Right atrium auricular region (tissue), 2 donors: ENCODE data around the gene MARK3. TPM values are rescaled to one million over a fixed set of nuclear protein-coding genes. Genes with fewer than 3 reads are reported as not detected.

ENCODE experiments used
- DNase-seq: peaks from one replicate; pipeline ENCODE4 v3.0.0-alpha.2; 2019; ENCODE audit warnings: low spot score
- H3K27ac ChIP-seq, 2 donors: fragments of 200-600 bp; sonication (generic); 1 replicate in 1 of 2; 2 replicates in 1 of 2; pipeline ENCODE4 v1.5.1; 2016 to 2019
- H3K27me3 ChIP-seq, 2 donors: fragments of 200-600 bp; sonication (generic); one replicate each; pipeline versions ENCODE4 v1.5.1 to v1.6.0; 2017 to 2019
- H3K36me3 ChIP-seq: fragments of 200-600 bp; sonication (generic); one replicate; pipeline ENCODE4 v1.5.1; 2016
- H3K4me1 ChIP-seq, 2 donors: fragments of 200-600 bp; sonication (generic); one replicate each; pipeline versions ENCODE4 v1.5.1 to v1.6.0; 2017 to 2019
- H3K4me3 ChIP-seq, 2 donors: fragments of 200-600 bp; sonication (generic); 1 replicate in 1 of 2; 2 replicates in 1 of 2; pipeline ENCODE4 v1.5.1; 2017 to 2019; ENCODE audit warnings: mild to moderate bottlenecking in 1 of 2, moderate library complexity in 1 of 2
- H3K9me3 ChIP-seq, 2 donors: fragments of 200-600 bp; sonication (generic); one replicate each; pipeline ENCODE4 v1.5.1; 2019
- total RNA-seq, 2 donors: library from RNA; depleted of rRNA; stranded (reverse); fragments of >200 nt; gene quantifications; one replicate each; pipeline ENCODE4 v1.1.0, GENCODE V29; 2016
- TF ChIP-seq, protein P1 (sequence below), 2 donors: fragments of 200-600 bp; sonication (generic); IDR thresholded peaks; one replicate each; pipeline ENCODE4 v1.5.1; 2019; ENCODE audit warnings: antibody characterized with exemption in 2 of 2

The MARK3 gene
- total RNA-seq, 2 donors from 2014 or later = 71.7 to 74.2 TPM

DNA sequence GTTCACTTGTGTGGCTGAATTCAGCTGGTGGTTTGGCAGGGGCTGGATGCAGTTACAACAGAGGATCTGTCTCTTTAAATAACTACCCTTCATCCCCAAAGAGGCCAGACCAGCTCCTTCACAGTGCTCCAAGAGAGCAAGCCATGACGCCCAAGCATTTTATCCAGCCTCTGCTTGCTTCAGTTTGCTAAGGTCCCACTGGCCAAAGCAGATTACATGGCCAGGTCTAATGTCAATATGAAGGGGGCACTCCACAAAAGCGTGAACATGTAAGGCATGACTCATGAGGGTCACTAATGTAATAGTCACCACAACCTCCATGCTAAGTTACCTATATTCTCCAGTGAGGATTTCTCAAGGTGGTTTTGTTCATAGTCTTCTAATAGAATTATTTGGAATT is 62.9 kb downstream of the MARK3 start:
- no peak for DNase-seq
- H3K36me3 ChIP-seq = no peaks in the 10 kb centered on the region
- H3K27ac ChIP-seq = peak overlapping the region; percentile 67 to 72
- TF ChIP-seq, protein P1, sequence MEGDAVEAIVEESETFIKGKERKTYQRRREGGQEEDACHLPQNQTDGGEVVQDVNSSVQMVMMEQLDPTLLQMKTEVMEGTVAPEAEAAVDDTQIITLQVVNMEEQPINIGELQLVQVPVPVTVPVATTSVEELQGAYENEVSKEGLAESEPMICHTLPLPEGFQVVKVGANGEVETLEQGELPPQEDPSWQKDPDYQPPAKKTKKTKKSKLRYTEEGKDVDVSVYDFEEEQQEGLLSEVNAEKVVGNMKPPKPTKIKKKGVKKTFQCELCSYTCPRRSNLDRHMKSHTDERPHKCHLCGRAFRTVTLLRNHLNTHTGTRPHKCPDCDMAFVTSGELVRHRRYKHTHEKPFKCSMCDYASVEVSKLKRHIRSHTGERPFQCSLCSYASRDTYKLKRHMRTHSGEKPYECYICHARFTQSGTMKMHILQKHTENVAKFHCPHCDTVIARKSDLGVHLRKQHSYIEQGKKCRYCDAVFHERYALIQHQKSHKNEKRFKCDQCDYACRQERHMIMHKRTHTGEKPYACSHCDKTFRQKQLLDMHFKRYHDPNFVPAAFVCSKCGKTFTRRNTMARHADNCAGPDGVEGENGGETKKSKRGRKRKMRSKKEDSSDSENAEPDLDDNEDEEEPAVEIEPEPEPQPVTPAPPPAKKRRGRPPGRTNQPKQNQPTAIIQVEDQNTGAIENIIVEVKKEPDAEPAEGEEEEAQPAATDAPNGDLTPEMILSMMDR (IDR thresholded peaks at IDR 0.05) = no peak
- H3K4me1 ChIP-seq = peaks cover 0 to 60% of the 10 kb centered on the region in 2 donors
- H3K9me3 ChIP-seq = no peaks in the 10 kb centered on the region
- H3K27me3 ChIP-seq = no peaks in the 10 kb centered on the region
- H3K4me3 ChIP-seq = no peak overlapping the region

DNA sequence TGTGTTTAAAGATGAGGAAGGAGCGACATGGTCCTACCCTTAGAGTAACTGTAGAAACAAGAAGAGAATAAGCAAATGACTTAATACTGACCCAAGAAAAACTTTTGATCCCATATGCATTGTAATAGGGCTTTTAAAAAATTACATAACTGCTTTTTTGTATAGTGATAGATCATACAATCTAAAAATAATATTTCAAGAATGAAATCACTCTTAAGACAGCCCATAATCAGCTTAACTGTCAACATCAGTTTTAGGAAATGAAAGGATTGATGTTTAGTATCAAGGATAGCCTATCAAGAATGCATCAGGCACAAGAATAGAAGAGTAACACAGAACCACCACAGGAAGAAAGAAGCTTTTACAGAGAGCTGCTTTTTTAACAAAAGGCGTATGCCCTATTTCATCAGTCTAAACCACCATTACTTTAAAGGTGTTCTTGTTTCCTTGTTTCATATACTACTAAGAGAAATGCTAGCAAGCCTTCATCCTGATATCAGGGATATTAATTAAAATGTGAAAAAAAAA is 64.5 kb downstream of the MARK3 start:
- no peak for DNase-seq
- Histone ChIP-seq H3K27me3 (no peaks in the 10 kb centered on the region), H3K4me1 (peaks cover 0 to 58% of the 10 kb centered on the region in 2 donors), H3K36me3 (no peaks in the 10 kb centered on the region), H3K27ac (peak overlapping the region in 1 of 2 donors; percentile 57), H3K4me3 (no peak overlapping the region), H3K9me3 (no peaks in the 10 kb centered on the region)
- TF ChIP-seq, protein P1 (IDR thresholded peaks at IDR 0.05) = no peak

DNA sequence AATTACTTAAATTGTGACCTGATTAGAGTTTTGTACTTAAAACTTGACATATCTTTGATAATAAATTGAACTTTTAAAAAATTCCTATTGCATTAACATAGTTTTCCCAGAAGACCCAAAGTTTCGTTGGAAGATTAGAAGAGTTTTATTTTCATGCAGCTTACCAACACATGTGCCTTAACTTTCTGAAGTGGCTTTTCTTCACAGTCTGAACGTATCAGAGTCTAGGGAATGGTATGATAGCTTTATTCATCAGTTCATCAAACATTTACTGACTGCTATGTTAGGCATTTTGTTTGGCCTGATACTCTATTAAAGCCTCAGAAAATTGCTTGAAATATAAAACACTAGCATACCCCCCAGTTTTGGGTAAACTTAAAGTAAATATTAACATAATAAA is 65.2 kb downstream of the MARK3 start:
- Histone ChIP-seq H3K4me3 (no peak overlapping the region), H3K4me1 (peaks cover 0 to 51% of the 10 kb centered on the region in 2 donors), H3K27me3 (no peaks in the 10 kb centered on the region), H3K9me3 (no peaks in the 10 kb centered on the region), H3K36me3 (no peaks in the 10 kb centered on the region), H3K27ac (peak overlapping the region in 1 of 2 donors; percentile 57)
- TF ChIP-seq, protein P1 (IDR thresholded peaks at IDR 0.05) = no peak
- no peak for DNase-seq

DNA sequence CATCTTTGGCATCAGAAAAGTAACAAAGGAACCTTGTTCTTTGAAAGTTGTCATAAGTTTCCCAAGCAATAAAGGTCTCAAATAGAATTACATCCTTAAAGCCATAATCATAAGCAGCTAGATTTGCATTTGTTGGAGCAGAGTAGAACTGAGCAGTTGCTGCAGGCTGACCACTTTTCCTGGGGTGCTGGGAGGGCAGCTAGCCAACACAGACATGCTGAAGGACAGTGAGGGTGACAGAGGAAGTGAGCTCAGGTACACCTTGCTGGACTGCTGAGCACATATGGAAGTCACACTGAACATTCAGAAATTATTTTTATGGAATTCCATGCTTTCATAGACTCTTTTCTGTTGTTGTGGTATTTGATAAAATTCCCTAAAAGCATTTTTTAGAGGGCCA is 66.2 kb downstream of the MARK3 start:
- TF ChIP-seq, protein P1 (IDR thresholded peaks at IDR 0.05) = no peak
- no peaks in the 10 kb centered on the region for H3K36me3 ChIP-seq
- H3K9me3 ChIP-seq = no peaks in the 10 kb centered on the region
- no peaks in the 10 kb centered on the region for H3K27me3 ChIP-seq
- H3K4me3 ChIP-seq = no peak overlapping the region
- no peak for DNase-seq
- H3K27ac ChIP-seq = no peak overlapping the region
- peaks cover 0 to 47% of the 10 kb centered on the region in 2 donors for H3K4me1 ChIP-seq

DNA sequence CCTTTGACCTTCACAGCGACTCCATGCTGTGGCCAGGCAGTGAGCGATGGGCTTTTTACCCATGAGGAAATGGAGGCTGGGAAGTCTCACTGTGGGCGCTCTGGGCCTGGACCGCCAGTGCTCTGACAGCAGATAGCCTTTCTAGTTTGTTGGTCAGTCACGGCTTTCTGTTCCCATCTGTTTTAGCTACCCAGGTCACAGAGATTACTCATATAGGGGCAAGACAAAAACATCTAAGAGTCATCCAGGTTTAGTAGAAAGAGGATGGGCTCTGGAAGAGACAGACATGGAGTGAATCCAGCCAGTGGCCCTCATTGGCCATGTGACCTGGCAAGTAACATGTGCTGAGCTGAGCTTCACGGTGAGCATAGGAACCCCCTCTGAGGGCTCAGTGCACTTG is 68.6 kb downstream of the MARK3 start:
- TF ChIP-seq, protein P1 (IDR thresholded peaks at IDR 0.05) = no peak
- peaks cover 0 to 31% of the 10 kb centered on the region in 2 donors for H3K4me1 ChIP-seq
- H3K4me3 ChIP-seq = no peak overlapping the region
- H3K9me3 ChIP-seq = no peaks in the 10 kb centered on the region
- H3K27me3 ChIP-seq = no peaks in the 10 kb centered on the region
- no peaks in the 10 kb centered on the region for H3K36me3 ChIP-seq
- DNase-seq = no peak
- no peak overlapping the region for H3K27ac ChIP-seq
